IPS-11a (cell line): ENCODE results near the gene EFNA5.
"Not testable (repeated sequence)": the region's sequence is repeated elsewhere in the genome, so short reads cannot be mapped to it uniquely, and the experiment has no call there.

ENCODE experiments used
- H3K4me3 ChIP-seq: one replicate; pipeline ENCODE4 v1.5.1; 2013; ENCODE audit warnings: low read depth, low read length, control low read depth

The EFNA5 gene

DNA sequence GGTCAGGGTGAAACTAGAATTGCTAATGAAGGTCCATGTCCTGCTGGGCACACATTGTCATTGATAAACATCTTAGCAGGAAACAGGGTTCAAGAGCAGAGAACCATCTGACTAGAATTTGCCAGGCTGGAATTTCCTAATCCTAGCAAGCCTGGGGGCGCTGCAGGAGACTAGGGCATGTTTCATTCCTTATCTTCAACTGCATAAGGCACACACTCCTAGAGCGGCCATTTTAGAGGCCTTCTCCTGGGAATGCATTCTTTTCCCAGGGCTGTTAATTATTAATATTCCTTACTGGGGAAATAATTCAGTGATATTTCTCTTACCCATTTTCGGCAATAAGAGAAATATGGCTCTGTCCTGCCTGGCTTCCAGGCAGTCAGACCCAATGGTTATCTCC is 324.2 kb downstream of the EFNA5 start:
- H3K4me3 ChIP-seq = not testable (repeated sequence)

GRCh38 chr5:107342371-107342770 is 328.4 kb downstream of the EFNA5 start:
- no peak overlapping the region for H3K4me3 ChIP-seq

- H3K4me3 ChIP-seq = no peak overlapping the region
Measured at GRCh38 chr5:107341376-107342084, 329.2 kb downstream of the EFNA5 start.

- H3K4me3 ChIP-seq = no peak overlapping the region
Measured at GRCh38 chr5:107340631-107341030, 330.1 kb downstream of the EFNA5 start.

GRCh38 chr5:107338335-107338734 is 332.4 kb downstream of the EFNA5 start:
- no peak overlapping the region for H3K4me3 ChIP-seq

DNA sequence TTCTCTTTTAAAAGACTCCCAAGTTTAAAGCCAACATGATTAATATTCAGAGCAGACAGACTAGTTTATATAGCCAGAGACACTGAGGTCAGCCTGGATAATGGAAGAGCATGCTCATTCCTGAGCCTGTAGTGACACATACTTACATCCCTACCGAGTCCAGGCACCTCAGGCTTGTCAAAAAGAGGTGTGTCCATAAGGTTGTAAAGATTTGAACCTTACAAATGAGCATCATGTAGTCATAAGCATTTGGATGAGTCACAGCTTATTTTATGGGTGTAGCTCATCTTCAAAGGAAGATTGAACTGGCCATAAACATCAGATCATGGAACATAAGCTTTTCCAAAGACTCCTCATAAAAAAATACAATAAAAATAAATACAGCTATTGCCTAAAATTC is 333.5 kb downstream of the EFNA5 start:
- H3K4me3 ChIP-seq = no peak overlapping the region

- H3K4me3 ChIP-seq = no peak overlapping the region
Measured at GRCh38 chr5:107331882-107332281, 338.9 kb downstream of the EFNA5 start.

DNA sequence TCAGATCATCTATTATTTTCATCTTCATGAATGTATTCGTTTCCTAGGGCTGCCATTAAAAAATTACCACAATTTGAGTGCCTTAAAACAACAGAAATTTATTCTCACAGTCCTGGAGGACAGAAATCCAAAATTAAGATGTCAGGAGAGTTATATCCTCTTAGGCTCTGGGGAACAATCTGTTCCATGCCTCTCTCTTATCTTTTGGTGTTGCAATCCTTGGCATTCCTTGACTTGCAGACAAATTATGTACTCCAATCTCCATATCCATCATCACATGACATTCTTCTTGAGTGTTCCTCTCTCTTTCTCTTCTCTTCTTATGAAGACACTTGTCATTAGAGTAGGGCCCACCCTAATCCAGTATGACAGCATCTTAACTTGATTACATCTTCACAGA is 339.4 kb downstream of the EFNA5 start:
- no peak overlapping the region for H3K4me3 ChIP-seq

DNA sequence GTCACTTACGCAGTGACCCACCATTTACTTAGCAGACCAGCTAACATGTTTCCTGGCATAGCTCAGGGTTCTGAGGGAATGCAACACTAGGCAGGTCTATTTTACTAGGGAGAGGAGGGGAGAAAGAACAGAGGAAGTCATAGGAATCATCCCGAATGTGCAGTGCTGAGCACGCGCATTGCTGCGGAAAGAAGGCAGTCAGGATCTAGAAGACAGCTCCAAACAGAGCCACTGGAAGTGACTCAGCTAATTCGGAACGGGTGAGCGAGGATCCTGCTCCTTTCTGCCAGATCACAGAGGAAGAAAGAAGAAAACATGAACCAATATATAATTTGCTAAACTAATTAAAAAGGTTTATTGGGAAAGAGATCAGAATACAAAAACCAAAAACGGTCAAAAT is 339.8 kb downstream of the EFNA5 start:
- H3K4me3 ChIP-seq = no peak overlapping the region

- no peak overlapping the region for H3K4me3 ChIP-seq
Measured at GRCh38 chr5:107329850-107330249, 340.9 kb downstream of the EFNA5 start.
